ENCODE results near the gene NFKB2.

NFKB2 gene

DNA sequence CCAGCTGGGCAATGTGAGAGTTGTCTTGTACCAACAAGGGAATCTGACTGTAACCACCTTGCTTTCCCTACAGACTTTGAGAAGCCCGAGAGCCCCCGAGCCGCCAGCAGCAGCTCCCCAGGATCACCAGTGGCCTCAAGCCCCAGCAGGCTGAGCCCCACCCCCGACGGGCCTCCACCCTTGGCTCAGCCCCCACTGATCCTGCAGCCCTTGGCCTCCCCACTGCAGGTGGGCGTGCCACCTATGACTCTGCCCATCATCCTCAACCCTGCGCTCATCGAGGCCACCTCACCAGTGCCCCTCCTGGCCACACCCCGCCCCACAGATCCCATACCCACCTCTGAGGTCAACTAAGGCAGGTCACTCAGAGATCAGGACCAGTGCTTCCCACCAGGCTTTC, 13.5 kb upstream of the NFKB2 start:
- TF ChIP-seq ZBTB7A (IDR thresholded peaks at IDR 0.05; ENCODE audit: low read depth) (no peak), CEBPB (IDR thresholded peaks at IDR 0.05) (no peak), NFIC (IDR thresholded peaks at IDR 0.05) (no peak), EGR1 (IDR thresholded peaks at IDR 0.05) (no peak), FOXM1 (IDR thresholded peaks at IDR 0.05; ENCODE audit: borderline replicate concordance, low read depth) (no peak), TEAD4 (IDR thresholded peaks at IDR 0.05) (no peak), TCF12 (IDR thresholded peaks at IDR 0.05; ENCODE audit: low read depth) (no peak), TAF1 (IDR thresholded peaks at IDR 0.05; ENCODE audit: low read depth) (no peak), RAD21 (IDR thresholded peaks at IDR 0.05; ENCODE audit: low read depth) (no peak), YY1 (IDR thresholded peaks at IDR 0.05; ENCODE audit: low read depth) (no peak)
- TF ChIP-seq, protein P1, sequence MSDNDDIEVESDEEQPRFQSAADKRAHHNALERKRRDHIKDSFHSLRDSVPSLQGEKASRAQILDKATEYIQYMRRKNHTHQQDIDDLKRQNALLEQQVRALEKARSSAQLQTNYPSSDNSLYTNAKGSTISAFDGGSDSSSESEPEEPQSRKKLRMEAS (IDR thresholded peaks at IDR 0.05), result no peak
- TF ChIP-seq, protein P2, sequence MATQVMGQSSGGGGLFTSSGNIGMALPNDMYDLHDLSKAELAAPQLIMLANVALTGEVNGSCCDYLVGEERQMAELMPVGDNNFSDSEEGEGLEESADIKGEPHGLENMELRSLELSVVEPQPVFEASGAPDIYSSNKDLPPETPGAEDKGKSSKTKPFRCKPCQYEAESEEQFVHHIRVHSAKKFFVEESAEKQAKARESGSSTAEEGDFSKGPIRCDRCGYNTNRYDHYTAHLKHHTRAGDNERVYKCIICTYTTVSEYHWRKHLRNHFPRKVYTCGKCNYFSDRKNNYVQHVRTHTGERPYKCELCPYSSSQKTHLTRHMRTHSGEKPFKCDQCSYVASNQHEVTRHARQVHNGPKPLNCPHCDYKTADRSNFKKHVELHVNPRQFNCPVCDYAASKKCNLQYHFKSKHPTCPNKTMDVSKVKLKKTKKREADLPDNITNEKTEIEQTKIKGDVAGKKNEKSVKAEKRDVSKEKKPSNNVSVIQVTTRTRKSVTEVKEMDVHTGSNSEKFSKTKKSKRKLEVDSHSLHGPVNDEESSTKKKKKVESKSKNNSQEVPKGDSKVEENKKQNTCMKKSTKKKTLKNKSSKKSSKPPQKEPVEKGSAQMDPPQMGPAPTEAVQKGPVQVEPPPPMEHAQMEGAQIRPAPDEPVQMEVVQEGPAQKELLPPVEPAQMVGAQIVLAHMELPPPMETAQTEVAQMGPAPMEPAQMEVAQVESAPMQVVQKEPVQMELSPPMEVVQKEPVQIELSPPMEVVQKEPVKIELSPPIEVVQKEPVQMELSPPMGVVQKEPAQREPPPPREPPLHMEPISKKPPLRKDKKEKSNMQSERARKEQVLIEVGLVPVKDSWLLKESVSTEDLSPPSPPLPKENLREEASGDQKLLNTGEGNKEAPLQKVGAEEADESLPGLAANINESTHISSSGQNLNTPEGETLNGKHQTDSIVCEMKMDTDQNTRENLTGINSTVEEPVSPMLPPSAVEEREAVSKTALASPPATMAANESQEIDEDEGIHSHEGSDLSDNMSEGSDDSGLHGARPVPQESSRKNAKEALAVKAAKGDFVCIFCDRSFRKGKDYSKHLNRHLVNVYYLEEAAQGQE (IDR thresholded peaks at IDR 0.05; ENCODE audit: low read depth), result no peak

- TF ChIP-seq YY1 (IDR thresholded peaks at IDR 0.05; ENCODE audit: low read depth), result no peak
- TF ChIP-seq CREB1 (IDR thresholded peaks at IDR 0.05; ENCODE audit: low read depth), result no peak
- TF ChIP-seq TCF12 (IDR thresholded peaks at IDR 0.05; ENCODE audit: low read depth), result no peak
- no peak for TF ChIP-seq ZBTB7A (IDR thresholded peaks at IDR 0.05; ENCODE audit: low read depth)
- TF ChIP-seq RAD21 (IDR thresholded peaks at IDR 0.05; ENCODE audit: low read depth), result no peak
- TF ChIP-seq, protein P2 (IDR thresholded peaks at IDR 0.05; ENCODE audit: low read depth), result no peak
- no peak for TF ChIP-seq EGR1 (IDR thresholded peaks at IDR 0.05)
- no peak for TF ChIP-seq USF1 (IDR thresholded peaks at IDR 0.05)
- TF ChIP-seq FOXM1 (IDR thresholded peaks at IDR 0.05; ENCODE audit: borderline replicate concordance, low read depth), result no peak
- no peak for TF ChIP-seq EP300 (IDR thresholded peaks at IDR 0.05; ENCODE audit: borderline replicate concordance)
- TF ChIP-seq TEAD4 (IDR thresholded peaks at IDR 0.05), result no peak
- no peak for TF ChIP-seq CEBPB (IDR thresholded peaks at IDR 0.05)
- TF ChIP-seq, protein P1 (IDR thresholded peaks at IDR 0.05), result no peak
Measured at GRCh38 chr10:102382871-102383270, 12.6 kb upstream of the NFKB2 start.

GRCh38 chr10:102384053-102384452, 11.5 kb upstream of the NFKB2 start:
- TF ChIP-seq TEAD4 (IDR thresholded peaks at IDR 0.05) (no peak), CREB1 (IDR thresholded peaks at IDR 0.05; ENCODE audit: low read depth) (no peak)

DNA sequence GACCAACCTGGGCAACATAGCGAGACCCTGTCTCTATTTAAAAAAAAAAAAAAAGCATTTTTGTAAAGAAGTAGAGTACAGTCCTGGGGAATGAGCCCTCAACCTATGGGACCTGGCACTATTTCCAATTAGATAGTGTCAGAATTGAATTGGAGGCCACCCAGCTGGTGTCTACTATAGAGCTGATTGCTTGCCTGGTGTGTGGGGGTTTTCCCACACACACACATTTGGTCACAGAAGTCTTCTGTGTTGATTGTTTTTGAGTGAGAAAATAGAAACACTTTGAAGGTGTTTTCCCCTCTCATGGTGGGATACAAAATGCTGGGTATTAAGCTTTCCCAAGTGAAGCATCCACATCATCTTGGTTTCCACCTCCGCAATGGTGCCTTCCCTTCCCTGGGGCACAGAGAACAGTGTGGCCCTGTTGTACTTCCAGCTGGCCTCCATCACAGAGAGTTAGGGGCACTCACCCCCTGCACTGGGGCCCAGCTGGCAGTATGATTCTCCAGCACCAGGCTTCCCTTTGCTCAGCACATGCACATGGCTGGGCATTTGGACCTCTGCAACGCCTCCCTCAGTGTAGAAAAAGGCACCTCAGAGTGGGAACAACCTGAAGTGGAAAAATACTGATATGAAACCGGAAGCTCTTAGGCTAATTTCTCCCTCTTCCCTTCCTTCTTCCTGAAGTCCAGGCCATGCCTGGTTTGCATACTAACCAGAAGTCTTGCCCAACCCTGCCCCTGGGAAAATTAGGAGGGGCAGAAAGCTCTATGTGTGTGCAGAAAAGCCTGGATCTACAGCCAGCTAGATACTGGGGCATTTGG, 10.7 kb upstream of the NFKB2 start:
- no peak for TF ChIP-seq EP300 (IDR thresholded peaks at IDR 0.05; ENCODE audit: borderline replicate concordance)
- TF ChIP-seq, protein P2 (IDR thresholded peaks at IDR 0.05; ENCODE audit: low read depth), result no peak
- no peak for TF ChIP-seq RAD21 (IDR thresholded peaks at IDR 0.05; ENCODE audit: low read depth)
- 0 out of 2 replicates have a peak, but pooled peaks have one; percentile 28 for TF ChIP-seq CEBPB (IDR thresholded peaks at IDR 0.05)
- TF ChIP-seq CREB1 (IDR thresholded peaks at IDR 0.05; ENCODE audit: low read depth), result no peak

- TF ChIP-seq EGR1 (IDR thresholded peaks at IDR 0.05) (no peak), TEAD4 (IDR thresholded peaks at IDR 0.05) (no peak), USF1 (IDR thresholded peaks at IDR 0.05) (no peak), YY1 (IDR thresholded peaks at IDR 0.05; ENCODE audit: low read depth) (no peak), CEBPB (IDR thresholded peaks at IDR 0.05) (no peak), TCF12 (IDR thresholded peaks at IDR 0.05; ENCODE audit: low read depth) (no peak), CREB1 (IDR thresholded peaks at IDR 0.05; ENCODE audit: low read depth) (no peak), ZBTB7A (IDR thresholded peaks at IDR 0.05; ENCODE audit: low read depth) (no peak), EP300 (IDR thresholded peaks at IDR 0.05; ENCODE audit: borderline replicate concordance) (no peak), TAF1 (IDR thresholded peaks at IDR 0.05; ENCODE audit: low read depth) (no peak), FOXM1 (IDR thresholded peaks at IDR 0.05; ENCODE audit: borderline replicate concordance, low read depth) (no peak), RAD21 (IDR thresholded peaks at IDR 0.05; ENCODE audit: low read depth) (no peak), NFIC (IDR thresholded peaks at IDR 0.05) (no peak)
- TF ChIP-seq, protein P1 (IDR thresholded peaks at IDR 0.05), result no peak
- TF ChIP-seq, protein P2 (IDR thresholded peaks at IDR 0.05; ENCODE audit: low read depth), result no peak
Measured at GRCh38 chr10:102389894-102390293, 5.6 kb upstream of the NFKB2 start.

Data from Ishikawa (cell line).